ENCODE data around the gene ANKRD13C. TPM values are rescaled to one million over a fixed set of nuclear protein-coding genes. Genes with fewer than 3 reads are reported as not detected.
A peak's percentile ranks its signal among the peaks of the same experiment; 100 is the strongest.

The ANKRD13C gene
- total RNA-seq, 4 donors from 2014 or later, result 21.5 to 36.2 (median 25.7) TPM

DNA sequence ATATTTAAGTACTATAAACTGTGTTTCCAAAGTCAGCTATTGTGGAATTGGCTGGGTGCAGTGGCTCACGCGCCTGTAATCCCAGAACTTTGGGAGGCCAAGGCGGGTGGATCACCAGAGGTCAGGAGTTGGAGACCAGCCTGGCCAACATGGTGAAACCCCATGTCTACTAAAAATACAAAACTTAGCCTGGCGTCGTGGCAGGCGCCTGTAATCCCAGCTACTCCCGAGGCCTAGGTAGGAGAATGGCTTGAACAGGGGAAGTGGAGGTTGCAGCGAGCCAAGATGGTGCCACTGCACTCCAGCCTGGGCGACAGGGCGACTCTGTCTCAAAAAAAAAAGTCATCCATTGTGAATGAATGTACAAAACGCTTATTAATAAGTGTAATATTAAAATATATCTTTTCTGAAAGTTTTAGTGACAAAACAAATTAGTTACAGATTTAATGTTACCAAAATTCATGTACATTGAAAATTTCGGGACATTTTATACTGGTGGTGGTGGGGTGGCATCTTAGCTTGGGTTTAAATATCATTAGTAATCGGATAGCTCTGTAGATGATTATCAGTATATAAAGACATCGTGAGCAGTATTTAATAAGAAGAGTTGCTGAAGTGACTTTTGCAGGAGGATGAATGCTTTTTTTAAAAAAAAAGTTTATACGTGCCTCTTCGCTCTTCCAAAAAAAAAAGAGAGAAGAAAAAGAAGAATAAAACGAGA lies 133.8 kb downstream of the ANKRD13C start:
- Histone ChIP-seq H3K9me3 (no peaks in the 10 kb centered on the region), H3K27me3 (no peaks in the 10 kb centered on the region), H3K4me1 (peaks cover 37% of the 10 kb centered on the region), H3K4me3 (peak overlapping the region; percentile 66), H3K27ac (peak overlapping the region; percentile 97), H3K36me3 (peaks cover 7% of the 10 kb centered on the region)
- TF ChIP-seq, protein P1, sequence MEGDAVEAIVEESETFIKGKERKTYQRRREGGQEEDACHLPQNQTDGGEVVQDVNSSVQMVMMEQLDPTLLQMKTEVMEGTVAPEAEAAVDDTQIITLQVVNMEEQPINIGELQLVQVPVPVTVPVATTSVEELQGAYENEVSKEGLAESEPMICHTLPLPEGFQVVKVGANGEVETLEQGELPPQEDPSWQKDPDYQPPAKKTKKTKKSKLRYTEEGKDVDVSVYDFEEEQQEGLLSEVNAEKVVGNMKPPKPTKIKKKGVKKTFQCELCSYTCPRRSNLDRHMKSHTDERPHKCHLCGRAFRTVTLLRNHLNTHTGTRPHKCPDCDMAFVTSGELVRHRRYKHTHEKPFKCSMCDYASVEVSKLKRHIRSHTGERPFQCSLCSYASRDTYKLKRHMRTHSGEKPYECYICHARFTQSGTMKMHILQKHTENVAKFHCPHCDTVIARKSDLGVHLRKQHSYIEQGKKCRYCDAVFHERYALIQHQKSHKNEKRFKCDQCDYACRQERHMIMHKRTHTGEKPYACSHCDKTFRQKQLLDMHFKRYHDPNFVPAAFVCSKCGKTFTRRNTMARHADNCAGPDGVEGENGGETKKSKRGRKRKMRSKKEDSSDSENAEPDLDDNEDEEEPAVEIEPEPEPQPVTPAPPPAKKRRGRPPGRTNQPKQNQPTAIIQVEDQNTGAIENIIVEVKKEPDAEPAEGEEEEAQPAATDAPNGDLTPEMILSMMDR (IDR thresholded peaks at IDR 0.05), result no peak
- no peak for TF ChIP-seq EP300 (IDR thresholded peaks at IDR 0.05)
- no peak for TF ChIP-seq POLR2AphosphoS5 (IDR thresholded peaks at IDR 0.05)
- no peak for TF ChIP-seq POLR2A (IDR thresholded peaks at IDR 0.05)
- no peak for DNase-seq (ENCODE audit: low spot score in 2 of 2)
- WGBS, result 51% methylated on average over 17 of the region's 17 CpGs

DNA sequence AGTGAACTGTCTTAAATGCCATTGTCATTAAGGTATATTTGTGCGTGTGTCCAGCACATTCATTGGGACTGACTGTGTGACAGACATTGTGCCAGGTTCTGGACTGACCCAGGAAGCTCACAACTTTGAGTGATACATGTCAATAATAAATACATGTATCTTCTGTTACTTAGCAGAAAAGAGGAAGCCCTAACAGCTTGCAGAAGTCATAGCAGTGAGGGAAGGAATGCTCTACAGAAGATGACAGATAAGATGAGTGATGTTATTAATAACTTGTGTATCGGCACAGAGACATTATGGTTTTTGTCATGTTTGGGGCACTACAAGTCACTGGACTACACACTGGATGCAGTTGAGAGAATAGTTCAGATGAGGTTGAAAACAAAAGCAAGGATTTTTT lies 134.5 kb downstream of the ANKRD13C start:
- no peak for DNase-seq (ENCODE audit: low spot score in 2 of 2)
- WGBS, result 95% methylated on average over 2 of the region's 2 CpGs
- TF ChIP-seq POLR2A (IDR thresholded peaks at IDR 0.05) (no peak), EP300 (IDR thresholded peaks at IDR 0.05) (no peak), POLR2AphosphoS5 (IDR thresholded peaks at IDR 0.05) (no peak)
- TF ChIP-seq, protein P1 (IDR thresholded peaks at IDR 0.05), result no peak
- peaks cover 7% of the 10 kb centered on the region for H3K36me3 ChIP-seq
- no peaks in the 10 kb centered on the region for H3K9me3 ChIP-seq
- H3K27ac ChIP-seq, result no peak overlapping the region
- peaks cover 36% of the 10 kb centered on the region for H3K4me1 ChIP-seq
- no peaks in the 10 kb centered on the region for H3K27me3 ChIP-seq
- H3K4me3 ChIP-seq, result no peak overlapping the region

DNA sequence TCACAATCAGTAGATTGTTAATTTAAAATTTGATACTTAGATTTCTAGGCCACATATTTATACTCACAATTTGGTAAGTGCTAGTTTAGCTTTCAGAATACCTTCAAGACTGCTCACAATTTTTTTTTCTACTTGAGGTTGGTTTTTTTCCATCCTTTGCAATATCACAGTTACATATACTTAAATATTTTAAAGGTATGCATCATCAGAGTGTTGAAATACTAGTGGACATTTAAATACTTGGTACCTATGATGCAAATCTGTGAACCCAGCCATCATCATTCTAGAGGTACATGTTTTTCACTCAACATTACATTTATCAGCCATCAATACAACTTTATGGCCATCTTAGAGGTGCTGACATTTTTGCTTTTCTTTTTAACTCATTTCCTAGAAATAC lies 143.0 kb downstream of the ANKRD13C start:
- DNase-seq (ENCODE audit: low spot score in 2 of 2), result no peak
- H3K36me3 ChIP-seq, result peaks cover 2% of the 10 kb centered on the region
- no peaks in the 10 kb centered on the region for H3K9me3 ChIP-seq
- no peak overlapping the region for H3K27ac ChIP-seq
- H3K27me3 ChIP-seq, result no peaks in the 10 kb centered on the region
- no peak for TF ChIP-seq EP300 (IDR thresholded peaks at IDR 0.05)
- no peak for TF ChIP-seq POLR2A (IDR thresholded peaks at IDR 0.05)
- TF ChIP-seq POLR2AphosphoS5 (IDR thresholded peaks at IDR 0.05), result no peak
- TF ChIP-seq, protein P1 (IDR thresholded peaks at IDR 0.05), result no peak
- peaks cover 27% of the 10 kb centered on the region for H3K4me1 ChIP-seq
- H3K4me3 ChIP-seq, result no peak overlapping the region

DNA sequence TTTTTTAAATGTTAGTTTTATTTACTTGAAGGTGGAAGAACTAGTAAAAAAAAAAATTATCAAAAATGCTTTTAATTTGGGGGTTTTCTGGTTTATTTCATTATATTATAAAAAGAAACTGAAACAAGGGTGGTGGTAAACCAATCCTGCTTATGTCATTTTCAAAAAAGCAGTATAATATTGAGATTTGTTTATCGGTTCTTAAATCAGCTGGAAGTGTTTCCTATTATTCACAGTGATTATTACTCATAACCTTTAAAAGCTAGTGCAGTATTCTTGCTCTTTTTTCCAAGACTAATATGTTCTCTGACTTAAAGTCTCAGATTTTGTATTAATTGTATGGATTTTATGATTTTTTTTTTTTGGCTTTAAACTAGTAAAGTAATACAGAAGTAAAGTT lies 143.7 kb downstream of the ANKRD13C start:
- H3K4me1 ChIP-seq, result peaks cover 31% of the 10 kb centered on the region
- WGBS, result 33% methylated on average over 1 of the region's 1 CpG

More for the DNA sequence above, 143.7 kb downstream of the ANKRD13C start:
- TF ChIP-seq, protein P1 (IDR thresholded peaks at IDR 0.05), result no peak
- TF ChIP-seq POLR2AphosphoS5 (IDR thresholded peaks at IDR 0.05) (no peak), POLR2A (IDR thresholded peaks at IDR 0.05) (no peak), EP300 (IDR thresholded peaks at IDR 0.05) (no peak)
- no peak for DNase-seq (ENCODE audit: low spot score in 2 of 2)
- Histone ChIP-seq H3K9me3 (no peaks in the 10 kb centered on the region), H3K4me3 (no peak overlapping the region), H3K27ac (no peak overlapping the region), H3K27me3 (no peaks in the 10 kb centered on the region), H3K36me3 (no peaks in the 10 kb centered on the region)

Other genes with a start within 250 kb of the ANKRD13C start
- 10 to 100 TPM in 2 of 4 donors, 1 to 10 TPM in 2; 8.6 to 14.4 (median 10.4) TPM for gene LRRC40, start 149.1 kb downstream of the ANKRD13C start, total RNA-seq
- 100 to 1,000 TPM; 104 to 419 (median 110) TPM for gene SRSF11, start 133.3 kb downstream of the ANKRD13C start, total RNA-seq
- 1 to 10 TPM in 3 of 4 donors, under 1 TPM in 1; 0.89 to 3.9 (median 2.2) TPM for gene CTH, start 56.5 kb upstream of the ANKRD13C start, total RNA-seq